Urinary bladder (tissue), 4 donors: Measurements from ENCODE around the gene TOMM7. TPM values are rescaled to one million over a fixed set of nuclear protein-coding genes. Genes with fewer than 3 reads are reported as not detected.
"Not testable (repeated sequence)": the region's sequence is repeated elsewhere in the genome, so short reads cannot be mapped to it uniquely, and the experiment has no call there.

Source experiments
- DNase-seq: peaks from one replicate; pipeline ENCODE4 v3.0.0-alpha.2; 2015; ENCODE audit errors: extremely low spot score
- H3K27ac ChIP-seq: one replicate; pipeline ENCODE4 v1.5.1; 2013; ENCODE audit warnings: low read depth, mild to moderate bottlenecking, moderate library complexity
- H3K36me3 ChIP-seq: one replicate; pipeline ENCODE4 v1.6.1; 2013; ENCODE audit warnings: mild to moderate bottlenecking, moderate library complexity; ENCODE audit not compliant: insufficient read depth
- H3K4me1 ChIP-seq: one replicate; pipeline ENCODE4 v1.6.1; 2013; ENCODE audit warnings: mild to moderate bottlenecking, moderate library complexity; ENCODE audit not compliant: insufficient read depth
- H3K4me3 ChIP-seq: one replicate; pipeline ENCODE4 v1.5.1; 2013; ENCODE audit warnings: low read depth, low read length
- WGBS: extraction: QIAGEN DNeasy Blood & Tissue Kit; methylation state at CpG from one replicate; pipeline ENCODE4 v1.1.7; 2013; 5-methylcytosine and 5-hydroxymethylcytosine counted together
- polyA plus RNA-seq: library from polyadenylated mRNA; stranded (reverse); fragments of 200-250 nt; gene quantifications from one replicate; pipeline ENCODE4 v1.2.3, GENCODE V29; 2013
- total RNA-seq: library from RNA; depleted of rRNA; stranded (reverse); fragments of >200 nt; gene quantifications from one replicate; pipeline ENCODE4 v1.2.3, GENCODE V29; 2014
- donor health status: healthy with polysubstance abuse.
- donor health status: healthy.

The TOMM7 gene
- total and polyA plus RNA-seq, 2 donors = 143 to 634 TPM

DNA sequence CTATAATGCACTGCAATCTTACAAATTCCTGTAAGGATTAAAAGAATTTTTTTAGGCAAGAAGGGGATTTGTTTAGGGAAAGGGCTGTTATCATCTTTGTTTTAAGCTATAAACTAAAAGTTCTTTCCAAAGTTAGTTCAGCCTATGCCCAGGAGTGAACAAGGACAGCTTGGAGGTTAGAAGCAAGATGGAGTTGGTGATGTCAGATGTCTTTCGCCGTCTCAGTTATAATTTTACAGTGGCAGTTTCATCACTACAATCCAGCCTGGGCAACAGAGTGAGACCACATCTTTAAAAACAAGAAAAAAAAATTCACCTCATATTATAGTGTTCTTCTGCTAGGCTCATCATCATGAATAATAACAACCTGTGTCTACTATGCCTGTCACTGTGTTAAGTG is 2.1 kb upstream of the TOMM7 start:
- 87% methylated on average over 2 of the region's 2 CpGs for WGBS
- Histone ChIP-seq H3K4me3 (no peak overlapping the region), H3K36me3 (no peaks in the 10 kb centered on the region), H3K27ac (no peak overlapping the region), H3K4me1 (no peaks in the 10 kb centered on the region)
- DNase-seq = no peak

DNA sequence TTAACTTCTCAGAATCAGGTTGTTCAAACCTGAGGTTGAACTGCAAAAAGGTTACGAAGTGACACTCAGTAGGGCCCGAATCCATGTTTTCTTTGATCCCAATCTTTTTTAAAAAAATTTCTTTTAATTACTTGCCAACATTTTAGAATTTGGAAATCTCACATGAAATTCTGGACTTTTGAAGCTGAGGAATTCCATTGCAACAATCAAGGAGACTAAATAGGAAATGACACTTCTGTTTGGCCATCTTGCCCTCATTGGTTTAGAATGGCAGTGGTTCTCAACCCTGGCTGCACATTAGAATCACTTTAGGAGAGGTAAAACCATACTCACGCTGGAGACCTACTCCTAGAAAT is 471 bp upstream of the TOMM7 start:
- no peak overlapping the region for H3K27ac ChIP-seq

DNA sequence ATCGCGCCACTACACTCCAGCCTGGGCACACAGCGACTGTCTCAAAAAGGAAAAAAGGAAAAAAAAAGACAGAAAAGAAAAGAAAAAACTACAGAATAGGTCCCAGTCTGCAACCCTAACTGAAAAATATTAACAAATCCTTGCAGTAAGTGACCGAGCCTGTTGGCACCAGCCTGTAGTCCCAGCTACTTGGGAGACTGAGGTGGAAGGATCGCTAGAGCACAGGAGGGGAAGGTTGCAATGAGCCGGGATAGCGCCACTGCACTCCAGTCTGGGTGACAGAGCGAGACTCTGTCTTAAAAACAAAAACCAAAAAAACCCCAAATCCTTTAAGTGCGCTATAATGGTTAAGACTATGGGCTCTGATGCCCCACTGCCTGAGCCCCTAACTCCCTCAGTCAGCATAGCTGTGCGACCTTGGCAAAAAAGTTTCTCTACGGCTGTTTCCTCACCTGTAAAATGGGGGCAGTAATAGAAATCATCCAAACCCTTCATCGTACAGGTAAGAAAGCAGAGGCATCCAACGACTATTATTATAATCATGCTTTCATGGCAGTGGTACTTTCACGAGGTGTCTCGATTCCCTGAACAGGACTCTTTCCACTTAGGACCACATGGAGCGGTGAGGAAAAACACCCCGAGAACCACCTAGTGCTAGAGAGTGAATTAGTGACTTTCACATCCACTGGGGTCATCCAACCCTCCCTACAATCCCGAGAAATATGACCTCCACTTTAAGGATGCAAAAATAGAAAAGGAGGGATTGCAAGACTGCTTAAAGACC is 755 bp downstream of the TOMM7 start:
- Histone ChIP-seq H3K4me1 (no peaks in the 10 kb centered on the region), H3K27ac (peak overlapping the region; percentile 43), H3K36me3 (peaks cover 4% of the 10 kb centered on the region), H3K4me3 (peak overlapping the region; percentile 59)
- WGBS = 5% methylated on average over 18 of the region's 18 CpGs
- DNase-seq = no peak

More for the DNA sequence above, 471 bp upstream of the TOMM7 start:
- no peak for DNase-seq
- Histone ChIP-seq H3K4me3 (peak overlapping the region; percentile 59), H3K36me3 (no peaks in the 10 kb centered on the region), H3K4me1 (no peaks in the 10 kb centered on the region)
- WGBS = 40% methylated on average over 3 of the region's 3 CpGs

DNA sequence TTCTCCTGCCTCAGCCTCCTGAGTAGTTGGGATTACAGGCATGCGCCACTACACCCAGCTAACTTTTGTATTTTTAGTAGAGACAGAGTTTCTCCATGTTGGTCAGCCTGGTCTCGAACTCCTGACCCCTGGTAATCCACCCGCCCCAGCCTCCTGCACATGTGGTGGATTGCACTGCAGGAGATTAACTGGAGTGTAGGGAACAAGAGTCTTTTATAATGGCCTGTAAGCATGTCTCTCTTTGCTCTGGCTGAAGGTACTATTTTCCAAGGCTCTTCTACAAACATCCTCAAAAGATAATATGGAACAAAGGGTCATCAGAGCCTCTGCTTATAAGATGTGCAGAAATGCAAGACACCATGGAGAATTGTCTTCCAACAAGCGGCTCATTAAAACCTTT is 3.2 kb downstream of the TOMM7 start:
- Histone ChIP-seq H3K4me1 (no peaks in the 10 kb centered on the region), H3K27ac (no peak overlapping the region), H3K4me3 (no peak overlapping the region), H3K36me3 (peaks cover 6% of the 10 kb centered on the region)
- 95% methylated on average over 4 of the region's 4 CpGs for WGBS
- DNase-seq = no peak

DNA sequence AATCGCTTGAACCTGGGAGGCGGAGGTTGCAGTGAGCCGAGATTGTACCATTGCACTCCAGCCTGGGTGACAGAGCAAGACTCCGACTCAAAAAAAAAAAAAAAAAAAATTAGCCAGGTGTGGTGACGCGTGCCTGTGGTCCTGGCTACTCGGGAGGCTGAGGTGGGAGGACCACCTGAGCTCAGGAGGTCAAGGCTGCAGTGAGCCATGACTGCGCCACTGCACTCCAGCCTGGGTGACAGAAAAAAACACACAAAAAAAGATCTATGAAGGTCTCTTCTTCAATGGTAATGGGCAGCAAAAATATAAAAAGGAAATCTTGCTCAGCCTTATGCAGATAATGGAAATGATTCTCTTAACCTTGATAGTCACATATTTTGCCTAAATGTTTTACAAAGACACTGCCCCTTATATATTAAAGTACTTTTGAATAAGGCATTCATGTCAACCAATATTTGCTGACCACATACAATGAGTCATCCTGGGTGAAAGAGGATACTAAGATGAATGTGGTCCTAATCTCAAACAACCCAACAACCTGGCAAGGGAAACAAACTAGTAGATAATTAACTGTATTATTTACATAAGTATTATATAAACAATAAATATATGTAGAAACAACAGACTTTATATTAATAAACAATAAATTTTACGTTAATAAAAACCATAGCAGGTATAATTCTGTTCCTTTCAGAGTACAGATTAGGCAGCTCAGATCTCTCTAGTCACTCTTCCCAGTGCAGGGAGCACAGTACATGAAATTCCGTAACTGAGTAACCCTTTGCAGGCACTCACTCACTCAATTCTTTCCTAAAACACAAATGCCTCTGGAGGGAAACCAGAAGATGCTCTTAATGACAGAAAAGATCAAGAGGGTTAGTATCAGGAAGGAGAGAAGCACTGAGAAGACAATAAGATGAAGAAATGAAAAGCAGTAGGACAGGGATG is 8.1 kb downstream of the TOMM7 start:
- no peak for DNase-seq
- WGBS = 85% methylated on average over 10 of the region's 10 CpGs
- Histone ChIP-seq H3K4me3 (no peak overlapping the region), H3K27ac (no peak overlapping the region), H3K4me1 (no peaks in the 10 kb centered on the region), H3K36me3 (peaks cover 16% of the 10 kb centered on the region)

DNA sequence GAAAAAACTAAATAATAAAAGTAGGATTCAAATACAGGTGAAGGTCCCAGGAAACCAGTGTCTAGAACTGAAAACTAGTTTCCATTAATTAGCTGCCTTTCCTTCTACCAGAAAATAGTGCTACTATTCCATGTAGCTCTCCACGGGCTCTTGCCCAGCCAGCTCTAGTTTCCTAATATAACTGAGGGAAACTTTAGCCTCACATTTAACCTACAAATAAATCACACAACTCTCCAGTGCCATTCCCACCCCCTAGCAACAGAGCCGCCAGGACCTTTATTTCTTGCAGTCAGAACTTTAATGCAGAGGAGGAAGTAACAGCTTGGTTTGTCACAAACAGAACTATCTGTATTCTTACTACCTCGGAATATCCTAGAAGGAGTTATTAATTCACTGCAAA is 10.3 kb downstream of the TOMM7 start:
- Histone ChIP-seq H3K4me3 (no peak overlapping the region), H3K27ac (no peak overlapping the region)
- WGBS = 82% methylated on average over 3 of the region's 3 CpGs

DNA sequence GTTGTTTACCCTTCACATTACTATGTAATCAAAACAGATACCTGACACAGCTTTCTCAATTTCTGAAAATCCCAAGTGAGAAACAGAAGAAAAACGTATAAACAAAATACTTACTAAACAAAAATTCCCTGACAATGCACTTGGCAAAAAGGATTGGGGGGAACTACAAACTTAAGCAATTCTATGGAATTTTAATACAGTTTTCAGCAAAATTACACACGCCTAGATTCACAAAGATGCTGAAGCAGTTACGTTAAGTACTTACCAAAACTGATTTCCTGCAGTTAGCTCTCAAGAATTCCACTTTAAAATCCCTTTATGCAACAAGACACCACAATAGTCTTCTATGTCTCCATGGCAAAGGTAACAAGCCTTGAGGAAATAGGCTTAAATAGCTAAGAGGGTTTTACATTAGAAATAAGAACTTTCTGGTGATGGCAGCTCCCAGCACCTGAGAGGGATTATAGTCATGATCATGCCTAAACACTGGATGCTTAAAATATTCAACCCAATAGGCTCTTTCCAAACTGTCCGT is 10.8 kb downstream of the TOMM7 start:
- Histone ChIP-seq H3K4me1 (no peaks in the 10 kb centered on the region), H3K36me3 (peaks cover 12% of the 10 kb centered on the region), H3K27ac (no peak overlapping the region), H3K4me3 (no peak overlapping the region)
- 76% methylated on average over 4 of the region's 4 CpGs for WGBS
- DNase-seq = no peak

More for the DNA sequence above, 10.3 kb downstream of the TOMM7 start:
- no peak for DNase-seq
- H3K4me1 ChIP-seq = no peaks in the 10 kb centered on the region
- H3K36me3 ChIP-seq = peaks cover 14% of the 10 kb centered on the region

DNA sequence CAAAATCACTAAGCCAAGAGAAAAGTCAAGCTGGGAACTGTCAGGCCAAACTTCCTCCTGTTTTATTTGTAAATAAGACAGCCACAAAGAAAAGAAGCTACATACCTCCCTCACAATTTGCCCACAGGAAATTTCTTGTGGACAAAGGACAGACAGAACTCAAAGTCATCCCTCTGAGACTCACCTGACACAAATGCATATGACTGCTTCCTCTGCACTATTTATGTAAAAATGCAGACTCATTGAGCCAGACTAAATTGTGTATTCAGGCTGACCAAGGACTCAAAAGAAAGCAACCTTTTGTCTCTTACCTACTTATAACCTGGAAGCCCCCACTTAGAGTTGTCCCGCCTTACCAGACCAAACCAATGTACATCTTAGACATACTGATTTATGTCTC is 11.8 kb downstream of the TOMM7 start:
- Histone ChIP-seq H3K4me1 (no peaks in the 10 kb centered on the region), H3K36me3 (peaks cover 12% of the 10 kb centered on the region), H3K4me3 (no peak overlapping the region), H3K27ac (no peak overlapping the region)
- DNase-seq = no peak
- 97% methylated on average over 1 of the region's 1 CpG for WGBS

DNA sequence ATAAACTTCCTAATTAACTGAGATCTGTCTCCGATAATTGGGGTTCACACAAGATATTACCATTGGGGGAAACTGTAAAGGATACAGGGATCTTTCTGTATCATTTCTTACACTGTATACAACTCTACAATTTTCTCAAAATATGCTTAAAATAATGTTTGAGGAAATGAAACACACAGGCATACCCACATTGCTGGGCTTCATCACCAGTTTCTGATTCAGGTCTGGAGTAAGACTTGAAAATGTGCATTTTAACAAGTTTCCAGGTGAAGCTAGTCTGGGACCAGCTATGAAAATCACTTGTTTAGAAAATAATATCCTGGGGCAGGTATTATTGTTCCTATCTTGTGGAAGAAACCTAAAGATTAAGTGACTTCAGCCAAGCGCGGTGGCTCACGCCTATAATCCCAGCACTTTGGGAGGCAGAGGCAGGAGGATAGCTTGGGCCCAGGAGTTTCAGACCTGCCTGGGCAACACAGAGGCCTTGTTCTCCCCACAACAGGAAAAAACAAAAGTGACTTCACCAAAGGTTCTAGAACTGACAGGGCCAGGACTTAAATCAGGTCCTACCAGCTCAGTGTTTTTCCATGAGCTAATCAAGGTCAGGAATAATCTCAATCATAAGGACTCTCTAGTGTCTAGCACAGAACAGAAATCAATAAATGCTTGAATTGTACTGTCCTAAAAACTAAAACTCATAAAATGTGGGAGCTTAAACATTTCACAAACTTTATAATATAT is 12.6 kb downstream of the TOMM7 start:
- Histone ChIP-seq H3K36me3 (peaks cover 10% of the 10 kb centered on the region), H3K27ac (no peak overlapping the region), H3K4me3 (no peak overlapping the region), H3K4me1 (no peaks in the 10 kb centered on the region)
- no peak for DNase-seq
- WGBS = 92% methylated on average over 4 of the region's 4 CpGs

DNA sequence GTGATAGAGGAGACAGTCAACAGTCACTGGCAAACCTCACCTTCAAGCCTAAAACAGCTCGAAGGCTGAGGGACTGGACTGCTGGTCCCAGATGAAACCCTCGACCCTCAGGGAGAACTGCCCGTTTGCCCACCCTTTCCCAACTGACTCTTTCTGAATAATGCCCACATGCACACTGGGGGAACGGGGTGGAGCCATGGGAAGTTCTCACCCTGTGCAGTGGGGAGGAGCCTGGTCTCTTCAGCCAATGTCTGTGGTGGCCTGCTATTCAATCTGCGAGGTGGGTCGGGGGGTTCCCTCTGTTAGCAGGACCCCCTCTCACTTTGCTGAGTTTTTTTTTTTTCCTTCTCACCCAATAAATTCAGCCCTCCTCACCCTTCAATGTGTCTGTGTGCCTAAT is 14.5 kb downstream of the TOMM7 start:
- H3K27ac ChIP-seq = no peak overlapping the region
- no peak overlapping the region for H3K4me3 ChIP-seq
- DNase-seq = no peak
- peaks cover 8% of the 10 kb centered on the region for H3K36me3 ChIP-seq
- H3K4me1 ChIP-seq = no peaks in the 10 kb centered on the region
- 81% methylated on average over 6 of the region's 6 CpGs for WGBS

DNA sequence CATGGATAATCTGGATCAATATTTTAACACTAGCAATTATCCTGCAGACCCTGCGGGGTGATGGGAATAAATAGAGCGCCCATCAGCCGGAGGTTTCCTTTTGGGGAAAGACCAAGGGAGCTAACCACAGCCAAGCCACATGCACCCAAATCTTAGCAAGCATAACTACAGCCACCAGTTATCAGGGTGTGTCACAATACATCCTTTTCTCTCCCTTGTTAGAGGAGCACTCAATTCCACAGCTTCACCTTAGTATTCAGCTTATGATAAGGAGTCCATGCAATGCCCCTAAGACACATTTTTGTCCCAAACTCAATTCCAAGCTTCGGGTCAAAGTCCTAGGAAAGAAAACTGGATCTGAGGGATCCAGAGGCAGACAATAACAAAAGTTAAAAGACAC is 15.9 kb downstream of the TOMM7 start:
- WGBS = 90% methylated on average over 4 of the region's 4 CpGs
- H3K27ac ChIP-seq = no peak overlapping the region
- peaks cover 3% of the 10 kb centered on the region for H3K36me3 ChIP-seq
- H3K4me3 ChIP-seq = no peak overlapping the region
- no peak for DNase-seq
- H3K4me1 ChIP-seq = no peaks in the 10 kb centered on the region

DNA sequence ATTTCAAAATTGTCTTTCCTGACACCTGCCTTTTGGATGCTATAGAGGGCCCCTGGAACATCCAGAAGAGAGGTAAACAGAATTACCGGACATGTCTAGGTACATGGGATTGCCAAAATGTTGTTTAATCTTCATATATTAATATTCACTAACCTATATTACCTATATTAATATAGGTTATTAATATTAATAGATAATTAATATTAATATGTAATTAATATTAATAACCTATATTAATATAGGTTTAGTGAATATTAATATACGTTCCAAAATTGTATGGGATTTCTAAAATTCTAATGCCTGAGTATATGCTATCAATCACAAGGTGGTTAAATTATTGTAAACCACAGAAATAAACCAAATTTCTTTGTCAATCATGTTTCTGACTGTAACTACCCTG is 17.4 kb downstream of the TOMM7 start:
- no peak for DNase-seq
- 83% methylated on average over 2 of the region's 2 CpGs for whole genome bisulfite sequencing
- H3K4me1 ChIP-seq = no peaks in the 10 kb centered on the region
- H3K4me3 ChIP-seq = no peak overlapping the region
- no peak overlapping the region for H3K27ac ChIP-seq
- H3K36me3 ChIP-seq = no peaks in the 10 kb centered on the region

DNA sequence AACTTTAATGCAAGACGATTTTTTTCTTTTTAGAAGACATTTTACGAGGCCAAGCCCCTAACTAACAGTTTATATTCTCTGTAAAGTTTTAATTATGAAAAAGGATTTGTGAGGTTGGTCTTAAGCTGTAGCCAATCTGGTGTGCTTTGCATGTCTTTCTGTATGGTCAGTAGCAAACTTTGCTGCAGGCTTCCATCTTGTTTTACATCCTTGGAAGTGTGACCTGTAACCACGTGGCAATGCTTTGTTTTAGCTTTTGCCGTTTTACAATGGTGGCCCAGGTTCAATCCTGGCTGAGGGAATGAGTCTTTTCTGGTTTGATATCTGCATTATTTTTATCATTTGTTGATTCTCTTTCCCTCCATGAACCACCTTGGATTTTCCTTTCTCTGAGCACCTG is 19.8 kb downstream of the TOMM7 start:
- H3K4me1 ChIP-seq, H3K27ac ChIP-seq, DNase-seq, H3K4me3 ChIP-seq, H3K36me3 ChIP-seq: not testable (repeated sequence)
- WGBS = 63% methylated on average over 4 of the region's 4 CpGs
